ENCODE results near the gene TMEM255B.

The TMEM255B gene

GRCh38 chr13:113853518-113854237 is 94.7 kb downstream of the TMEM255B start:
- DNase-seq = no peak

GRCh38 chr13:113854238-113855011 is 95.4 kb downstream of the TMEM255B start:
- no peak for DNase-seq

- DNase-seq = no peak
Measured at GRCh38 chr13:113855012-113855921, 96.2 kb downstream of the TMEM255B start.

- DNase-seq = no peak
Measured at GRCh38 chr13:113855931-113856715, 97.1 kb downstream of the TMEM255B start.

- no peak for DNase-seq
Measured at GRCh38 chr13:113856716-113857065, 97.7 kb downstream of the TMEM255B start.

- DNase-seq = no peak
Measured at GRCh38 chr13:113857531-113858195, 98.6 kb downstream of the TMEM255B start.

GRCh38 chr13:113859311-113860050 is 100.5 kb downstream of the TMEM255B start:
- DNase-seq = no peak

- DNase-seq = no peak
Measured at GRCh38 chr13:113860051-113860664, 101.1 kb downstream of the TMEM255B start.

- DNase-seq = no peak
Measured at GRCh38 chr13:113860665-113861432, 101.8 kb downstream of the TMEM255B start.

GRCh38 chr13:113861433-113862030 is 102.5 kb downstream of the TMEM255B start:
- DNase-seq = peak; percentile 64

- peak; percentile 33 for DNase-seq
Measured at GRCh38 chr13:113862191-113862930, 103.3 kb downstream of the TMEM255B start.

- DNase-seq = no peak
Measured at GRCh38 chr13:113862931-113863523, 104.0 kb downstream of the TMEM255B start.

- DNase-seq = peak; percentile 44
Measured at GRCh38 chr13:113863524-113864272, 104.7 kb downstream of the TMEM255B start, which contains the start of gene GAS6. Gene GAS6, minus strand, starts transcription at chr13:113864076. Its CDS starts 156 bp downstream, at chr13:113863920.

GRCh38 chr13:113864273-113864890 is 105.4 kb downstream of the TMEM255B start:
- DNase-seq = no peak

- DNase-seq = no peak
Measured at GRCh38 chr13:113865427-113865826, 106.4 kb downstream of the TMEM255B start.

All from T1000 (cell line).